IMR-90 (cell line): Measurements from ENCODE around the gene MRPL43. TPM values are rescaled to one million over a fixed set of nuclear protein-coding genes. Genes with fewer than 3 reads are reported as not detected.

Experiments used
- ATAC-seq: fragments of 200-7000 bp; cut with Tn5 transposase; 2 replicates; pipeline ENCODE4 v1.9.1; 2020; ENCODE audit warnings: low read depth, mild to moderate bottlenecking, moderate library complexity
- BruUV-seq: library from RNA; stranded (reverse); fragments of 400-500 nt; replicated peaks from 2 replicates; lab custom pipeline; 2021; lab: Mats Ljungman, UMichigan
- CTCF ChIA-PET: fragments of 300-600 bp; formaldehyde crosslinking; extraction: SDS; loops from one replicate; lab custom pipeline; 2021; ENCODE audit warnings: antibody characterized with exemption; lab: Yijun Ruan, JAX
- POLR2A ChIA-PET: fragments of 300-600 bp; sonication (Branson Sonifier 250); formaldehyde crosslinking; loops from one replicate; lab custom pipeline; 2022; ENCODE audit warnings: antibody characterized with exemption; ENCODE audit not compliant: unreplicated experiment; lab: Charles Lee
- DNase-seq: peaks from one replicate; pipeline ENCODE4 v3.0.0; 2013
- H2AFZ ChIP-seq: replicated peaks from 2 replicates; pipeline ENCODE3; 2013; ENCODE audit warnings: low read length, mild to moderate bottlenecking; ENCODE audit not compliant: poor library complexity
- H2AK5ac ChIP-seq: 2 replicates; pipeline ENCODE4 v1.6.1; 2013; ENCODE audit warnings: low read depth, low read length, inconsistent platforms
- H2AK9ac ChIP-seq: replicated peaks from 2 replicates; pipeline ENCODE3; 2013; ENCODE audit warnings: mild to moderate bottlenecking, low read depth, low read length, moderate library complexity; ENCODE audit not compliant: poor library complexity
- H2BK120ac ChIP-seq: 2 replicates; pipeline ENCODE4 v1.6.1; 2013; ENCODE audit warnings: low read depth, low read length, inconsistent platforms
- H2BK15ac ChIP-seq: 3 replicates; pipeline ENCODE4 v1.6.1; 2013; ENCODE audit warnings: low read depth, low read length, inconsistent platforms
- H2BK20ac ChIP-seq: 2 replicates; pipeline ENCODE4 v1.6.1; 2013; ENCODE audit warnings: low read depth, mild to moderate bottlenecking, inconsistent platforms, low read length, moderate library complexity
- H2BK5ac ChIP-seq: 2 replicates; pipeline ENCODE4 v1.6.1; 2013; ENCODE audit warnings: mild to moderate bottlenecking, low read depth, low read length, inconsistent platforms; ENCODE audit not compliant: poor library complexity, severe bottlenecking
- H3K14ac ChIP-seq: replicated peaks from 2 replicates; pipeline ENCODE4 v1.6.1; 2013; ENCODE audit warnings: low read depth, low read length, inconsistent platforms
- H3K18ac ChIP-seq: 2 replicates; pipeline ENCODE4 v1.6.1; 2013; ENCODE audit warnings: low read depth, low read length, control low read depth
- H3K23ac ChIP-seq: 2 replicates; pipeline ENCODE4 v1.6.1; 2013; ENCODE audit warnings: low read depth, low read length, inconsistent platforms
- H3K27ac ChIP-seq: 2 replicates; pipeline ENCODE4 v1.5.1; 2013; ENCODE audit warnings: mild to moderate bottlenecking, control low read depth, low read length; ENCODE audit not compliant: insufficient read depth
- H3K27me3 ChIP-seq: 2 replicates; pipeline ENCODE4 v1.6.1; 2013; ENCODE audit warnings: low read length; ENCODE audit not compliant: control insufficient read depth, insufficient read depth
- H3K36me3 ChIP-seq: 2 replicates; pipeline ENCODE4 v1.6.1; 2013; ENCODE audit warnings: low read length, mixed read lengths; ENCODE audit not compliant: control insufficient read depth, insufficient read depth
- H3K4ac ChIP-seq: 2 replicates; pipeline ENCODE4 v1.6.1; 2013; ENCODE audit warnings: low read depth, low read length, inconsistent platforms
- H3K4me1 ChIP-seq: 2 replicates; pipeline ENCODE4 v1.6.1; 2013; ENCODE audit warnings: low read length, mixed read lengths; ENCODE audit not compliant: control insufficient read depth, insufficient read depth
- H3K4me2 ChIP-seq: 2 replicates; pipeline ENCODE4 v1.6.1; 2013; ENCODE audit warnings: low read depth, mild to moderate bottlenecking, control low read depth, low read length, moderate library complexity
- H3K4me3 ChIP-seq: 2 replicates; pipeline ENCODE4 v1.5.1; 2013; ENCODE audit warnings: low read depth, mild to moderate bottlenecking, control low read depth, low read length, moderate library complexity; ENCODE audit not compliant: insufficient read depth
- H3K56ac ChIP-seq: 2 replicates; pipeline ENCODE4 v1.6.1; 2013; ENCODE audit warnings: low read length, inconsistent platforms; ENCODE audit not compliant: insufficient read depth; ENCODE audit errors: extremely low read depth
- H3K79me1 ChIP-seq, 2 experiments: 2 replicates each; pipeline ENCODE4 v1.6.1; 2013; ENCODE audit warnings: low read length in 2 of 2, inconsistent platforms in 1 of 2, low read depth in 1 of 2
- H3K9ac ChIP-seq: 2 replicates; pipeline ENCODE4 v1.6.1; 2013; ENCODE audit warnings: low read depth, low read length, control low read depth
- H3K9me1 ChIP-seq: 2 replicates; pipeline ENCODE4 v1.6.1; 2013; ENCODE audit warnings: low read length, inconsistent platforms; ENCODE audit not compliant: insufficient read depth
- H3K9me3 ChIP-seq: 2 replicates; pipeline ENCODE4 v1.6.1; 2013; ENCODE audit warnings: low read length; ENCODE audit not compliant: control insufficient read depth, insufficient read depth
- H4K20me1 ChIP-seq: 2 replicates; pipeline ENCODE4 v1.6.1; 2013; ENCODE audit warnings: low read length, inconsistent platforms; ENCODE audit not compliant: insufficient read depth
- H4K5ac ChIP-seq: 2 replicates; pipeline ENCODE4 v1.6.1; 2013; ENCODE audit warnings: mild to moderate bottlenecking, low read depth, low read length, control low read depth
- H4K8ac ChIP-seq, 2 experiments: 2 replicates each; pipeline ENCODE4 v1.6.1; 2013; ENCODE audit warnings: low read depth in 2 of 2, low read length in 2 of 2, control low read depth in 1 of 2, inconsistent platforms in 1 of 2
- H4K91ac ChIP-seq: 2 replicates; pipeline ENCODE4 v1.6.1; 2013; ENCODE audit warnings: low read depth, low read length, inconsistent platforms; ENCODE audit not compliant: insufficient read depth
- BHLHE40 ChIP-seq: fragments of 150-350 bp; IDR thresholded peaks from 2 replicates; pipeline ENCODE4 v1.6.1; 2016; ENCODE audit warnings: mild to moderate bottlenecking, low read depth, low read length
- CEBPB ChIP-seq: IDR thresholded peaks from 2 replicates; pipeline ENCODE4 v1.6.1; 2012; ENCODE audit warnings: low read depth, low read length, improper control_type of control experiment
- CTCF ChIP-seq: conservative IDR thresholded peaks from 2 replicates; pipeline ENCODE4 v1.5.1; 2012; ENCODE audit warnings: mild to moderate bottlenecking, low read depth, low read length, improper control_type of control experiment
- ELK1 ChIP-seq: fragments of 150-350 bp; IDR thresholded peaks from 2 replicates; pipeline ENCODE4 v1.6.1; 2016; ENCODE audit warnings: low read depth, mild to moderate bottlenecking, low read length, moderate library complexity, borderline replicate concordance
- FOS ChIP-seq: fragments of 150-350 bp; IDR thresholded peaks from 2 replicates; pipeline ENCODE4 v1.6.1; 2016; ENCODE audit warnings: low read depth, low read length
- MAFK ChIP-seq: IDR thresholded peaks from 2 replicates; pipeline ENCODE4 v1.6.1; 2012; ENCODE audit warnings: low read depth, low read length, improper control_type of control experiment
- MAZ ChIP-seq: IDR thresholded peaks from 2 replicates; pipeline ENCODE4 v1.6.1; 2012; ENCODE audit warnings: low read depth, mild to moderate bottlenecking, low read length, improper control_type of control experiment, moderate library complexity, borderline replicate concordance
- NFE2L2 ChIP-seq: fragments of 150-350 bp; IDR thresholded peaks from 2 replicates; pipeline ENCODE4 v1.6.1; 2016; ENCODE audit warnings: low read depth, mild to moderate bottlenecking, low read length
- WGBS, 2 experiments: methylation state at CpG; one replicate each; pipeline versions ENCODE4 v1.1.5 to v1.1.7; 2013; ENCODE audit warnings: missing lambda C conversion rate in 2 of 2; ENCODE audit not compliant: insufficient read length in 1 of 2; ENCODE audit errors: extremely low coverage in 2 of 2; 5-methylcytosine and 5-hydroxymethylcytosine counted together
- dilution Hi-C: fragments of 300-500 bp; cut with HindIII; formaldehyde crosslinking; loops from one replicate; pipeline ENCODE4 v1.14.3; 2018; ENCODE audit warnings: low sequenced_read_pairs; ENCODE audit not compliant: unreplicated experiment
- in situ Hi-C: fragments of 300-500 bp; cut with MboI; formaldehyde crosslinking; loops from 3 replicates; pipeline ENCODE4 v1.14.3; 2019; ENCODE audit warnings: low sequenced_read_pairs, inconsistent platforms, mixed read lengths
- intact Hi-C: fragments of 100-400 bp; cut with micrococcal nuclease; formaldehyde crosslinking; loops from 2 replicates; pipeline ENCODE4 v1.10.0; 2022
- polyA plus RNA-seq, 3 experiments: library from polyadenylated mRNA; depleted of rRNA; stranded (reverse); fragments of >200 nt; gene quantifications; 2 replicates each; pipeline ENCODE4 v1.2.3, GENCODE V29; 2012; ENCODE audit warnings: low replicate concordance in 1 of 3
- total RNA-seq: library from RNA; depleted of rRNA; stranded (reverse); fragments of >200 nt; gene quantifications from 2 replicates; pipeline ENCODE4 v1.2.3, GENCODE V29; 2012

The MRPL43 gene
- total and polyA plus RNA-seq, 2 of the 4 experiments (the other 2 are of a cell fraction) = 61.3 to 142 TPM

DNA sequence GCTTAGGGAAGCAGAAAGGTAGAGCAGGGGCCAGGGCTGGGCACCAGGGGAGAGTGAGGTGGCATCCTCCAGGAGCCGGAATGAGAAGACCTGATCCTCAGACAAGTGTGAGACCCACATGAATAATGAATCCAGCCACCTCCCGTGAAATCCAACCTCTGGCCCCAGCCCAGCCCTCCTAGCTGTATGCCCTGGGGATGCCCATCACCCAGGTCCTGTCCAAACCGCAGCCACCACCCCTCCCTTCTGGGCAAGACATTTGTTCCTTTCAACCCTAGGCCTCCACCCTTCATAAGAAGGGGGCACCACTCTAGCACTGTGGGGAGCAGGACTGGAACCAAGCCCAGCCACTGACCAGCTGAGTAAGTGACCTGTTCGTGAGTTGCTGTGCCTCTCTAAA, 33.9 kb upstream of the MRPL43 start:
- Histone ChIP-seq H3K23ac (no peak overlapping the region), H4K5ac (no peak overlapping the region), H4K20me1 (no peaks in the 10 kb centered on the region), H3K36me3 (no peaks in the 10 kb centered on the region), H2AK5ac (no peak overlapping the region), H3K4ac (no peak overlapping the region), H3K27me3 (peaks cover 1% of the 10 kb centered on the region; the same call in 1 of the 2 replicates), H3K27ac (no peak overlapping the region), H4K8ac (no peak overlapping the region), H3K4me1 (no peaks in the 10 kb centered on the region; the same call in 1 of the 2 replicates), H3K9me1 (no peaks in the 10 kb centered on the region), H2BK5ac (no peak overlapping the region), H2BK120ac (no peak overlapping the region), H3K14ac (no peak overlapping the region), H2AFZ (no peak overlapping the region), H3K18ac (no peak overlapping the region), H3K9ac (no peak overlapping the region), H3K4me3 (no peak overlapping the region), H3K79me1 (no peaks in the 10 kb centered on the region), H4K91ac (no peak overlapping the region), H2BK15ac (no peak overlapping the region), H2BK20ac (no peak overlapping the region), H2AK9ac (no peak overlapping the region), H3K56ac (no peak overlapping the region), H3K9me3 (no peaks in the 10 kb centered on the region), H3K4me2 (no peak overlapping the region)
- POLR2A ChIA-PET = no interaction called here
- dilution Hi-C loops = no loop called here
- intact Hi-C loops = no loop called here
- TF ChIP-seq ELK1 (no peak), CEBPB (no peak), MAZ (no peak), BHLHE40 (no peak), NFE2L2 (no peak), MAFK (no peak), CTCF (no peak), FOS (no peak)
- ATAC-seq (no peak), DNase-seq (no peak)
- no TSS peak for BruUV-seq
- CTCF ChIA-PET = no interaction called here
- 76% methylated on average over 3 of the region's 4 CpGs; no CpG with 5 or more reads in 1 of the 2 experiments for WGBS, 2 experiments
- in situ Hi-C loops = no loop called here
